HG03064 (cell line): Measurements from ENCODE around the gene LMF1.

Source experiments
- ATAC-seq: cut with Tn5 transposase; IDR thresholded peaks from one replicate; pipeline ENCODE4 v1.9.1; 2021; ENCODE audit warnings: low read depth; ENCODE audit not compliant: unreplicated experiment

The LMF1 gene

DNA sequence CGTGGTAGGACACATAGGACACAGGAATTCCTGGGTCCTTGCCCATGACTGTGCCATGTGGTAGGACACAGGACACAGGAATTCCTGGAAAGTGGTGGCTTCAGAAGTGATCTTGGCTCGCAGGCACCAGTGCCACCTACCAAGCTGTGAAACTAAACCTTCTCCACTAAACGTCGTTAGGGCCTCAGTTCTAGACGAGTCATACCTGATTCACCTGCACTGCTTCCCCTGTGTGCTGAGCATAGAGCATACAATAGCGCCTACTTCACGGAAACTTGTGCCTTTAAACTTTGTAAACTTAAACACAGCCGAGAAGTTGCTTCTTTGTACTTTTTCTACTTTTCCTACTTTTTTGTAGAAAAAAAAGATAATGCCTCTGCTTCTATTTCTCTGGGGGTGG, 15.6 kb upstream of the LMF1 start:
- ATAC-seq: no peak

DNA sequence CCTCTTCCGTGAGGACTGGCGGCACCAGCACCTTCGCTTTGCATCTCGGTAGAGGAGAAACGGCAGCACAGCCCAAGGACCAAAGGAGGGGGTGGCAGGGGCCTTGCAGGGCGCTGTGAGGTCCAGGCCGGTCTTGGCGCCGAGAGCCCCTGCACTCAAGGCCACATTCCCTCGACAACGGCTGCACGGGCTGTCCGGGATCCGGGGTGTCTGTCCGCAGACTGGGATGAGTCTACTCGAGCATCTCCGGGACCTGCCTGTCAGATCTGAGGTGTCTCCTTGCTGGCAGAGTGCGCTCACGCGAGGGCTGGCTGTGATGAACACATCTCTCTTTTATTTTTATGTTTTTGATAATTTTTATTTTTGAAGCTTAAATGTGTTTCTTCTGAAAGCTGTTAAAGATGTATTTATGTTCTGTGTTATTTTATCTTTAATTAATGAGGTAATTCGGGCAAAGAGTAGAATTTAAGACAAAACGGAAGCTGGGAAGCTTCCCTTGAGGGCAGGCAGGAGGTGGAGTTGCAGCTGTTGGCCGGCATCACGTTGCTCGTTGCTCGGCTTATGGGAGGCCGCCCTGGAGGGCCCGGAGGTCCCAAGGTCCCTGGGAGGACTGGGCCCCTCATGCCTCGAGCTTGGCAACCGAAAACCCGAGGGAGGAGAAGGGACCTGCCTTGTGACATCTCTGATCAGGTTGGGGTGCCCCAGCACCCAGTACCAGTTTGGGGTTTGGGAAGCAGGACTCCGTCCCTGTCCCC, 15.0 kb upstream of the LMF1 start:
- no peak for ATAC-seq

DNA sequence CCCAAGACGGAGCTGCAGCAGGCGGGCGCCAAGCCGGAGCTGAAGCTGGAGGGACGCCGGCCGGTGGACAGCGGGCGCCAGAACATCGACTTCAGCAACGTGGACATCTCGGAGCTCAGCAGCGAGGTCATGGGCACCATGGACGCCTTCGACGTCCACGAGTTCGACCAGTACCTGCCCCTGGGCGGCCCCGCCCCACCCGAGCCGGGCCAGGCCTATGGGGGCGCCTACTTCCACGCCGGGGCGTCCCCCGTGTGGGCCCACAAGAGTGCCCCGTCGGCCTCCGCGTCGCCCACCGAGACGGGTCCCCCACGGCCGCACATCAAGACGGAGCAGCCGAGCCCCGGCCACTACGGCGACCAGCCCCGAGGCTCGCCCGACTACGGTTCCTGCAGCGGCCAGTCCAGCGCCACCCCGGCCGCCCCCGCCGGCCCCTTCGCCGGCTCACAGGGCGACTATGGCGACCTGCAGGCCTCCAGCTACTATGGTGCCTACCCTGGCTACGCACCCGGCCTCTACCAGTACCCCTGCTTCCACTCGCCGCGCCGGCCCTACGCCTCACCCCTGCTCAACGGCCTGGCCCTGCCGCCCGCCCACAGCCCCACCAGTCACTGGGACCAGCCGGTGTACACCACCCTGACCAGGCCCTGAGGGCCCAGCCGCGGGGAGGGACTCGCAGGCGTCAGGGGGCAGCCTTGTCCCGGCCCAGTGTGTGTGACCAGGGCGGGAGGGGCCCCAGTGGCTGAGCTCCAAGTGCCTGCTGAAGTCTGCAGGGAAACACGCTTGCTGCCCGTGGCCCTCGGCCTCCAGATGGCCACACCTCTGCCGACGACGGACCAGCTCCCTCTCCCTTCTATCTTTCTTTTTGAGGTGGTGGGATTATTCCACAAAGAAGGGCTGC, 14.2 kb upstream of the LMF1 start:
- no peak for ATAC-seq

DNA sequence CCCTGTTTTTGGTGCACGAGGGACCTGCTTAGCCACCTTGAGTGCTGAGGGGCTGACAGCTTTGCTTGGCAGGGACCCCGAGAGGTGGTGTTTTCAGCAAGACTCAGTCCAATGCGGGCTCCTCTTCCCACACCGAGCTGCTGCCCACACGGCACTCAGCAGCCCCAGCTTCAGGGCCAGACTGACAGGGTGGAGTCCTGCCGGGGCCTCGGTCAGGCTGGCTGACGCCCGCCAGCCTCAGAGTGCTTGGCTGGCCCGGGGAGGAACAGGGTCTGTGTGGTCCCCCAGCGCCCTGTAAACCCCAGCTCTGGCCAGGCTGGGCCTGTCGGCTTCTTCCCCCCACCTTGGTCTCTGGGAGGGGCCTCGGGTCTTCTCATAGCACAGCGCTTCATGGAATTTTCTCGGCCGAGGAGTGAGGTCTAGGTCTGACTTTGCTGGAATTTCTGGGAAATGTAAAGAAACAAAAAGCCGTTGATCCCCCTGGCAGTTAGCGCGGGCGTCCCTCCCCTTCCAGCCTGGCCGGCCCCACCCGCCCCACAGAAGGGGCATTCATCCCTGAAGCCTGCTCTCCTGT, 13.4 kb upstream of the LMF1 start:
- no peak for ATAC-seq

DNA sequence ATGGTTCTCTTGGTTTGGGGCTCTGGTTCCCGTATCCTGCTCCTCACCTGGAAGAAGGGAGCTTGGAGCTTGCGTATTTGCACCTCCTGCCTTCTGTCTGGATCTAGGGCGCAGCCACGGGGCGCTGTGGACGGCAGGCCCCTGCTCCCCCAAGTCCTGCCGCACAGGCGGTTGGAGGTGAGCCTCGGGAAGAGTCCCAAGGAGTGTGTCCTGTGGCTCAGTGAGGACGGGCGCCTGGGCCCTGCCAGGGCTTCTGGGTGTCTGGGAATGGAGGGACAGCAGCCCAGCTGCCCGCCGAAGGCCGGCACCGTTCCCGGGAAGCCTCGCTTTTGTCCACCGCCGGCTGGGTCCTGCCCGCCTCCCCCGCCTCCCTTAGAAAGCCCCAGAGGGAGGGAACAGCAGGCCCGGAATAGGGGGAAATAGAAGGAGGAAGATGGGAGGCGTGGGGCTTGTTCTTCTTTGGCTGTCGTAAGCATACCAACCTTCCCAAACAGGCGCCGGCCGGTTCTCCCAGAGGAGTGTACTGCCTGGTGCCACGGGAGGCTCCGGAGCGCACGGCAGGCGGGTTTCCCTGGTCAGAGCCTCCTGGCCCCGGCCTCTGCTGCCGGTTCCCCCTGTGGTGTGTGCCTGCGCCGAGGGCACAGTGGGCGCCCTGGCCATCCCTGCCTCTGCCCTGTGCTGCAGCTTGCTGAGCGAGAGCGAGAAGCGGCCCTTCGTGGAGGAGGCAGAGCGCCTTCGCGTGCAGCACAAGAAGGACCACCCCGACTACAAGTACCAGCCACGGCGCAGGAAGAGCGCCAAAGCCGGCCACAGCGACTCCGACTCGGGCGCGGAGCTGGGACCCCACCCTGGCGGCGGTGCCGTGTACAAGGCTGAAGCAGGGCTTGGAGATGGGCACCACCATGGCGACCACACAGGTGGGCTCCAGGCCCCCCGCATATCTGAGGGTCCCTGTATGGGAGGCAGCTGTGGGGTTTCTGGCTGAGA, 12.6 kb upstream of the LMF1 start:
- no peak for ATAC-seq

DNA sequence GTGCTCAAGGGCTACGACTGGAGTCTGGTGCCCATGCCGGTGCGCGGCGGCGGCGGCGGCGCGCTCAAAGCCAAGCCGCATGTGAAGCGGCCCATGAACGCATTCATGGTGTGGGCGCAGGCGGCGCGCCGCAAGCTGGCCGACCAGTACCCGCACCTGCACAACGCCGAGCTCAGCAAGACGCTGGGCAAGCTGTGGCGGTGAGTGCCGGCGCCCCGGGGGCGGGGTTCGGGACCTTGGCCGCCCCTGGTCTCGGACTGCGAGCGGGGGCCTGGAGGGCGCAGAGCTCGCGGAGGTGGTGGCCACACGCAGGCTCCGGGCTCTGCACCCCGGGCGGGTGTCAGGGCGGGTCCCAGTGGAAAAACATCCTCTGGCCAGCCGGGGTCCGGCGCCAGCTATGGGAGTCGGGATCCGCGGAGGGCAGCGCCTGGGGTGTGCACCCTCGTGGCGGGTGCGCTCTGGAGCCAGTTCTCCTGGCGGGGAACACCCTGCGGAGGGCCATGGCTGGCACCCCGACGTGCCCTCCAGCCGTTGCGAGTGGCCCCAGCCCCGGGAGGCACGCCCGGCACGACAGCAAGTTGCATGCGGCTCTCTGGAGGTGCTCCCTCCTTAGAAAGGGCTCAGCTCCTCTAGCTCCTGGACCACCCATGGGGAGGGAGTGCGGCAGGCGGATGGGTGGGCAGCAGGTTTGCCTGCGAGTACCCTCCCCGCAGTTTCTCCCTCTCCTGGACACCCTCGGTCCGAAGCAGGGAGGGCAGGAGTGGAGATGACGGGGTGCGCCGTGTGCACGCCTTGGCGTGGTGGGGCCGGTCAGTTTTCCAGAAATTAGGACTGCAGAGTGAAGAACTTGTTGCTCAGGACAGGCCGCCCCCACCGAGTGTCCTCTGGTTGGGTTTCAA, 11.6 kb upstream of the LMF1 start:
- ATAC-seq: no peak

DNA sequence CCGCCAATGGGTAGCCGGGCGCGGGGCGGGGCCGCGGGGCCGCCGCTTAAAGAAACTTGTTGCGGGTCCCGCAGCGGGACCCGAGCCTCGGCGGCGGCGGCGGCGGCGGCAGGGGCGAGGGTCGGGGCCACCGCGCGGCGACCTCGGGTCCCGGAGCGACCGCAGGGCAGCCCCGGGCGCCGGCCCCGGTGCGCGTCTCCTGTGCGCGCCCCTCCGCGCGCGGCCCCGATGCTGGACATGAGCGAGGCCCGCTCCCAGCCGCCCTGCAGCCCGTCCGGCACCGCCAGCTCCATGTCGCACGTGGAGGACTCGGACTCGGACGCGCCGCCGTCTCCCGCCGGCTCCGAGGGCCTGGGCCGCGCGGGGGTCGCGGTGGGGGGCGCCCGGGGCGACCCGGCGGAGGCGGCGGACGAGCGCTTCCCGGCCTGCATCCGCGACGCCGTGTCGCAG, 10.9 kb upstream of the LMF1 start, which contains the start of gene SOX8:
TSS of gene SOX8 (plus strand) at position 76 of the 450 bp plus-strand sequence. CDS start at position 229, 153 bp downstream.
- no peak for ATAC-seq

DNA sequence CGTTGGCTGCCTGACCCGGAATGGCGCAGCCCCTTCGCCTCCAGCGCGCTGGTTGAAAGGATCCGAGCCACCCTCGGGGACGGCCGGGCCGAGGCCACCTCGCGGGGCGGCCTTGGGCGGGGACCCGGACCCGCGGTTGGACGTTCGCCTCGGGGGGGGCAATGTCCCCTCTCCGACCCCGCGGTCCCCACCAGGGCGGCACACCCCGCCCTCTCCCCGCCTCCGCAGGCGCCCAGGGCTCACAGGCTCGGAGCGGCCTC, 9.7 kb upstream of the LMF1 start:
- no peak for ATAC-seq

DNA sequence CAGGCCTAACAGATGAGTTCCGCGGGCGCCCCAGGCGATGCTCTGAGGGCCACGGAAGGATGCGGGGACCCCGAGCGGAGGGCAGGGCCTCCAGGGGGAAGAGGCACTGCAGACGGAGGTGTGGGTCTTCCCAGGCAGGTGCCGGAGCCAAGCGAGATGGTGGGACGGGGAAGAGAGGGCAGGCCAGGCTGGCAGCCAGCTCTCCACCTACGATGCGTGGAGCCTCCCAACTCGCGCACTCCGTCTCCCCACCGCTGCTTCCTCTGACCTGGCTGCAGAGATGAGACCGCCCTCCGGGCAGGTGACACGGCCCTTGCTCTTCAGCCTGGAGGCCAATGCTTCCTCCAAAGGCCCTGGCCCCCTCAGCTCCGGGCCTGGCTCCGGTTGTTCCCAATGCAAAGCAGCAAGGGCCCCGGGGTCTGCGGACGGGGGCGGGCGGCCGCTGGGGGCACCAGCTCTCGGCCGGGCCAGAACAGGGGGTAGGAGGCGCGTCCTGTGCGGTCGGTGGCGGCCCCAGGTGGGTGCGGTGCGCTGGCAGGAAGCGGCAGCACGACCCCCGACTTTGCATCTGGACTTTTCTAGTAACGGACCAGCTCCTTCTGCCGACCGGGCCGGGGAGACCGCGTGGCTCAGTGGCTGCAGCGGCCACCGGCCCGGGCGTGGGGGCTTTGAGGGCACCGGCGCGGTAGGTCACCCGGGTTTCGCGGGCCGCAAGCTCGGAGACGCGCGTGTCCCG, 9.2 kb upstream of the LMF1 start:
- ATAC-seq: no peak

DNA sequence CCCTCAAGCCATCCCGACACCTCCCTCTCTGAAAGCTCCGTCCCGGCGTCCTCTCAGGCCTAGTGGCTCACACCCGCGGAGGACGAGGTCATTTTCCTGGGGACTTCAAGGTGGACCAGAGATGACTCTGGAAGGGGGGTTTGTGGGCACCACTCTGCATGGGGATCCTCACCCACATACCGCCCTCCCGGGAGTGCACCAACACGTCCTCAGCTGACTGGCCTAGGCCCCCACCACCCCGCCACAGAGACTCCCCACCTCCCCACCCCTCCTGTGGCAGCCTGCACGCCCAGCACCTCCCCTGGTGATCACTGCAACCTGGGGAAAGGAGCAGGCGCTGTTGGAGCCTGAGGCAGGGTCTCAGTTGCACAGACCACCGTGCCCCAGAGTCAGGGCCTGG, 8.4 kb upstream of the LMF1 start:
- ATAC-seq: no peak

DNA sequence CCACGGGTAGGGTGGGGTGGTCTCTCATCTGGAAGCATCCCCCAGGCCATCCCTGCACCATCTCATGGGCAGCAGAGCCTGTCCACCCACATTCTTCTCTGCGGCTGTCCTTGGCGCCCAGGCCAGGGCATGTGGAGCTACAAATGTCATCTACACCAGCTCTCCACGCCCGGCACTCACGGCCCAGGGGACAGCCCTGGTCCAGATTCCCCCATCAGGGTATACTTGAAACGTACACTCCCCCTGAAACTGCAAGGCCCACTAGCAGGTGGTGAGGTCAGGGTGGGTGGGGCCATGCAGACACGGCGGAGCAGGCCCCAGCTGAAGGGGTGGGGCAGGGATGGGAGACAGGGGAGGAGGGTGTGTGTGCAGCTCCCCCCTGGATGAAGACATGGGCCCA, 7.6 kb upstream of the LMF1 start:
- ATAC-seq: no peak

DNA sequence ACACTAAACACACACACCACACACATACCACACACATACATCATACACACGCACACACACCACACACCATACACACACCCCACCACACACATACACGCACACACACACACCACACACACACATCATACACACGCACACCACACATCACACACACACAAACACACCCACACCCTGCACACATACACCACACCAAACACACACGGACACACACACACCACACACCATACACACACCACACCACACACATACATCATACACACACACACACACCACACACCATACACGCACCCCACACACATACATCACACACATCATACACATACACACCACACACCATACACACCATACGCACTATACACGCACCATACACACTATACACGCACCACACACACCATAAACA, 7.1 kb upstream of the LMF1 start:
- no peak for ATAC-seq

DNA sequence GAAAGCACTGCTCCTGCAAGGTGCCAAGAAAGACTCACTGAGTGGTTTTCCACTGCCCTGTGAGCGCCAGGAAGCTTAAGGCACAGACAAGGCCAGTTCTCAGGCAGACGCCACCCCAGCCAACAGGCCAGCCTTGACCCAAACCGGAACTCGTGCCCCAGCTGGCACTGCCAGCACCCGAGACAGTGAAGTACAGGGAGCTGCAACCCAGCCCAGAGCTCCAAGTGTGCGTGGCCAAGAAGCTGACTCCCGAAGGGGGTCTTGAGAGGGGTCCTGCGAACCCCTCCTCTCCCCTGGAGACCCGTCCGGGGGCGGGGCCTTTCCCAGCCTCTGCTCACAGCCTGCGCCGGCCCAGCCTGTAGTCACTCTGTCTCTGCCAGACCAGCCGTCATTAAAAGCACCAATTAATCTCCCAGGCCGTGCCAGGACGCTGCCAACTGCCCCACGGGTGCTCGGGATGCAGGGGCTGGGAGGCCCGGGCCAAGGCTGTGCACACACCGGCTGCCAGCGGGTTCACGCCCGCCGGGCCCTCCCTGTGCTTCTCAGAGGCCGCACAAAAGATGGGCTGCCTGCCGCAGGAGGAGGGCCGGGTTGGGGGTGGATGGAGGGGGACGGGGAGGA, 6.4 kb upstream of the LMF1 start:
- no peak for ATAC-seq

DNA sequence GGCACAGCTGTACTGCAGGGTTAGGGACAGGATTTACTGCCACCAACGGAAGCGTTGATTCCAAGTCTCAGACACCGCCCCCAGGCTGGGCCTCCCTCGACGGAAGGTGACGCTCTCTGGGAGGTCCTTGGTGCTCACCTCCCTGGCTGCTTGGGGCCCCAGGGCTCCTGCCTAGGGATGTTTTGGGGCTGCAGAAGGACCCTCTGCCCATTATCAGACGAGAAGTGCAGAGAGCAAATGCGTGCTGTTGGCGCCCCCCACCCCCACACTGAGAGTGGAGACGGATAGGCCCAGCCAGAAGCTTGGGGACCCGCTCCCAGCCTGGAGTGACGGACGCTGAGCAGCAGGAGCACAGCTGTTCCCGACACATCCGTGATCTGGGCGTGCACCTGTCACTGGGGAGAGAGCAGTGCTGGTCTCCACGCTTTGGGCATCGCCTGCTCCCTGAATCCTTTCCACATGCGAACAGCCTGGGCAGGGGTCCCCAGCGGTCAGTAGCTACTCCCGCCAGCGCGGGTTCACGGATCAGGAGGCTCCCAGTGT, 5.7 kb upstream of the LMF1 start:
- ATAC-seq: no peak

DNA sequence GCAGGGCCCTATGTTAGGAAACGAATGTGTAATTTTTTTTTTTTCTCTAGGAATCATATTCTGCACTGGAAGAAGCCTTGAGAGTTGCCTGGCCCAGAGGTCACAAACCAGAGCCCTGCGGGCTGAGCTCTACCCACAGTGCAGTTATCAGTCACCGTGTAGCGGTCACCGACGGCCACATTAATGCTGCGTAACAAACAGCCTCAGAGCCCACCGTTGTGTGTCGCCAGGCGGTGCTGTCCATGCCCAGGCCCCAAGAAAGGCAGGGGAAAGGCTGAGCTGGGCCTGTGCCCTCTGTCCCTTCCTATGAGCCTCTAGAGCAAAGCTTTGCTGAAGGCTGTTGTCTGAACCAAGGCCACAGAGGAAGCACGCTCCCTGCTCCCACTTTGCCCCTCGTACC, 4.5 kb upstream of the LMF1 start:
- ATAC-seq: no peak

DNA sequence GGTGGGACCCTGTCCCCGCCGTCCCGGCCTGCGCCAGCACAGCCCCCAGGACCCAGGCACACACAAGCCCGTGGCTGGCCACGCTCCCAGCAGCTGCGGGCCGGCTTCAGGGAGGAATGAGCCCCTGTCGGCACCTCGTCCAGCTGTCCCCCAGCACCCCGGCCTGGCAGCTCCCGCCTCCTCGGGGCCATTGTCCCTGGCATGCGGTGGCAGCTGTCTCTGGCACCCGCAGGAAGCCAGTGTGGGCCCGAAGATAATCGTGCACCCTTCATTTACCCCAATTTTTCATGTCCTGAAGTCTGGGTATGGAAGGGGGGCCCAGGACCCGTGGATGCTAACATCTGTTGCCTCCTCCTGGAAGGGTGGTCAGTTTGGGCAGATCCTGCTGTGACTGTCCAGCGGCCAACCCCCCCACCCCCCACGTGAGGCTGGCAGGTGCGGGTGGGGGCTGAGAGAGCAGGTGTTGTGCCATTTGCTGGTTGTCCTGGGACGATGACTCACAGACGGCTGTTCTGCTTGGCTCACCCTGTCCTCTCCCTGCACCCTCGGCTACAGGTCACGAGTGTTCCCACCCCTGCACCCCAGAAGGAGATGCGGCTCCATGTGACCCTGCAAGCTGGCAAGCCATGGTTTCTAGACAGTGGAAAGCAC, 4.0 kb upstream of the LMF1 start:
- no peak for ATAC-seq

DNA sequence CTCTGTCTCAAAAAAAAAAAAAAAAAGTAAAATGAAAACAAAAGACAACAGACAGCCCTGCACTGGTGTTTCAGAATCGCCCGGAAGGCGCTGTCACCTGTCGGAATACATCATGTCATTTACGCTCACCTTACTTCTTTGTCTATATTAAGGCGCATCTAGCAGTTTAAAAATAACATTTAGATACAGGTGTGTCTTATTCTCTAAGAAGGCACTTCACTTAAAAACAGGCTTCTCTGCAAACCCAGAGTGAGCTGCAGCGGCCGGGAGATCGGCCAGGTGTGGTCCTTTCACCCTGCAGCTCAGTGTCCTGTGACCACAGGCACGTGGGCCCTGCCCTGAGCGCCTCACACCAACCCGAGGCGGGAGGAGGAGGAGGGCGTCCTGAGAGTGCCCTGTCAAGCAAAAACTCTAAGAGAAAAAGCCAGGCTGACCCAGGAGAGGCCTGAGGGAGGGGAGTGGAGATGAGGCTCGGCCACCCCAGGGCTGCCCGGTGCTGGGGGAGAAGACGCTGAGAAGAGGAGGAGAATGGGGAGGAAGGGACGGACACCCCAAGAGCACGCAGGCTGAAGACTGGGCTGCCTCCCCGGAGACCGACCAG, 3.3 kb upstream of the LMF1 start:
- ATAC-seq: no peak
